Skeletal muscle tissue (tissue), 4 donors: ENCODE data around the gene IL17RE. TPM values are rescaled to one million over a fixed set of nuclear protein-coding genes. Genes with fewer than 3 reads are reported as not detected.
A peak's percentile ranks its signal among the peaks of the same experiment; 100 is the strongest.

Experiments
- H3K27ac ChIP-seq: one replicate; pipeline ENCODE4 v1.7.0; 2013; ENCODE audit warnings: mild to moderate bottlenecking, low read depth, low read length, inconsistent platforms
- H3K27me3 ChIP-seq, 3 donors: one replicate each; pipeline ENCODE4 v1.7.0; 2013; ENCODE audit warnings: low read length in 3 of 3; ENCODE audit not compliant: control insufficient read depth in 3 of 3, insufficient read depth in 3 of 3
- H3K36me3 ChIP-seq, 3 donors: one replicate each; pipeline ENCODE4 v1.7.0; 2013; ENCODE audit warnings: low read length in 3 of 3; ENCODE audit not compliant: control insufficient read depth in 3 of 3, insufficient read depth in 3 of 3
- H3K4me1 ChIP-seq, 3 donors: one replicate each; pipeline ENCODE4 v1.7.0; 2013; ENCODE audit warnings: low read length in 3 of 3, mild to moderate bottlenecking in 3 of 3; ENCODE audit not compliant: control insufficient read depth in 3 of 3, insufficient read depth in 3 of 3
- H3K4me3 ChIP-seq, 3 donors: one replicate each; pipeline ENCODE4 v1.7.0; 2013; ENCODE audit warnings: low read length in 3 of 3
- H3K9ac ChIP-seq, 3 donors: one replicate each; pipeline ENCODE4 v1.7.0; 2013; ENCODE audit warnings: low read length in 3 of 3, mild to moderate bottlenecking in 3 of 3, moderate library complexity in 2 of 3, low read depth in 1 of 3
- H3K9me3 ChIP-seq, 3 donors: one replicate each; pipeline ENCODE4 v1.7.0; 2013; ENCODE audit warnings: low read length in 3 of 3; ENCODE audit not compliant: control insufficient read depth in 3 of 3
- total RNA-seq: library from RNA; depleted of rRNA; stranded (reverse); fragments of >200 nt; gene quantifications from one replicate; pipeline ENCODE4 v1.2.3, GENCODE V29; 2014
- donor health status: Osteomylitis.

The IL17RE gene
- total RNA-seq, 1 donor from 2014 or later: not detected

DNA sequence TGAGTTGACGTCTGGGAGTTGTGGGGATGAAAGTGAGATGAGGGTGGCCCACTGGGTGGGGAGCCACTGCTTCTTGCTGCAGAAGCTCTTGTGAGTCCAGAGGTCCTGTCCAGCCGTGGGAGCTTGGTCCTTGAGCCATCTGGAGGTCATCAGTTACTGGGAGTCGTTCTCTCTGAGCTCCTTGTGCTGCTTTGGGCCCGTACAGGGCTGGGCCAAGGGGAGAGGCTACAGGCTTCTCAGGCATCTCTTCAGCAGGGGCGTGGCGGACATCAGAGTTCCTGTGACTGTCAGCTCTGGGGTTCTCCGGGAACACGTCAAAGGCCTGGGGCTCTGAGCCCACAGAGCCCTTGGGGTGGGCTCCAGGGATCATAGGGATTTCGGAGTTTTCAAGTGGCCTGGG is 47.0 kb downstream of the IL17RE start:
- H3K9ac ChIP-seq: no peak overlapping the region
- no peak overlapping the region for H3K27ac ChIP-seq
- no peaks in the 10 kb centered on the region for H3K27me3 ChIP-seq
- peaks cover 11 to 34% (median 21%) of the 10 kb centered on the region in 3 donors for H3K4me1 ChIP-seq
- peaks cover 5 to 10% (median 8%) of the 10 kb centered on the region in 3 donors for H3K36me3 ChIP-seq
- H3K4me3 ChIP-seq: no peak overlapping the region
- H3K9me3 ChIP-seq: no peaks in the 10 kb centered on the region

GRCh38 chr3:9951126-9951525 is 48.5 kb downstream of the IL17RE start:
- Histone ChIP-seq H3K9ac (no peak overlapping the region), H3K4me1 (peaks cover 15 to 44% (median 33%) of the 10 kb centered on the region in 3 donors), H3K4me3 (no peak overlapping the region), H3K9me3 (no peaks in the 10 kb centered on the region), H3K27ac (no peak overlapping the region), H3K36me3 (peaks cover 5 to 8% (median 6%) of the 10 kb centered on the region in 3 donors), H3K27me3 (no peaks in the 10 kb centered on the region)

GRCh38 chr3:9951598-9951961 is 48.9 kb downstream of the IL17RE start:
- Histone ChIP-seq H3K27me3 (no peaks in the 10 kb centered on the region), H3K9me3 (no peaks in the 10 kb centered on the region), H3K4me1 (peaks cover 15 to 42% (median 35%) of the 10 kb centered on the region in 3 donors), H3K36me3 (peaks cover 5 to 8% (median 6%) of the 10 kb centered on the region in 3 donors), H3K27ac (no peak overlapping the region), H3K9ac (peak overlapping the region in 2 of 3 donors; percentile 50), H3K4me3 (peak overlapping the region; percentile 38 to 70 (median 65))

DNA sequence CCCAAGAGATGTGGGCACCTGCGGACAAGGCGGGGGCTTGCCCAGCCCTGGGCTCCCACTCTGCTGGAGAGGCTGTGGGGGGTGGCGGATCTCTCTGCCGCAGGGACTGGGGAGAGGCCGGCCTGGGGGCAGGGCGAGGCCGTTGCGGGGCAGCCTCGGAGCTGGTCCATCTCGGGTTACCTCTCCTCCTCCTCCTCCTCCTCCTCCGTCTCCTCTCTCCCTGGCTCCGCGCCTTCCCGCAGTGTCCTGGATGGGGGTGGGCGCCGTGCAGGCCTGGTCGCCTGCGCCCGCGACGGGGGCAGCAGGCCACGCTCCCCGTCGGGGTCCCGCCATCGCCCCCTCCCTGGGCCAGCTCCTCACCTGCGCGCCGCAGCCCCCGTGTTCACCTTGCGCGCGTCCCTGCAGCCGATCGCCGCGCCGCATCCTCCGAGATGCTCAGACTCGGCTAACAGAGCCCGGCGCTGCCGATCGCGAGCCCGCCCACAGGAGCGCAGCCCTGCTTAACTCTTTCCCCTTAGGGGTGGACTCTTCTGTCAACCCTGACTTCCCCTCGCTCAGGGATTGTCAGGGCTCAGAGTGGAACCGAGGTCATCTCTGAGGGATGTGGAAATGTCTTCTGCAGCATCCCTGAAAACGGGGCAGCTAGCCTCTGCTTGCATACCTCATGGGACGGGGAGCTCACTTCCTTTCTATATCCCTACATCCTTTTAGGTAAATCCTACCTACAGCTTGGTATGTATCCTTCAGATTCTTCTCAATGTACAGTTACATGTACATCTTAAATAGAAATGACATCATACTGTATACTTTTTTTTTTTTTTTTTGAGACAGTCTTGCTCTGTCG is 49.5 kb downstream of the IL17RE start, which contains the start of gene PRRT3:
TSS of gene PRRT3 (minus strand) at position 447 of the 844 bp plus-strand sequence. CDS start 2,293 bp downstream, outside the sequence.
- Histone ChIP-seq H3K9me3 (no peaks in the 10 kb centered on the region), H3K9ac (peak within 1 kb of the TSS; percentile 2 to 50 (median 50)), H3K27ac (no peak within 1 kb of the TSS), H3K4me1 (peaks cover 13 to 36% (median 31%) of the 10 kb centered on the region in 3 donors), H3K4me3 (peak within 1 kb of the TSS; percentile 38 to 70 (median 65)), H3K36me3 (peaks cover 5 to 8% (median 6%) of the 10 kb centered on the region in 3 donors), H3K27me3 (no peaks in the 10 kb centered on the region)

GRCh38 chr3:9955067-9955502 is 52.4 kb downstream of the IL17RE start:
- Histone ChIP-seq H3K27ac (no peak overlapping the region), H3K36me3 (peaks cover 0 to 7% (median 7%) of the 10 kb centered on the region in 3 donors), H3K4me3 (no peak overlapping the region), H3K27me3 (no peaks in the 10 kb centered on the region), H3K9me3 (no peaks in the 10 kb centered on the region), H3K4me1 (peaks cover 13 to 28% (median 25%) of the 10 kb centered on the region in 3 donors), H3K9ac (no peak overlapping the region)

GRCh38 chr3:9955611-9956352 is 53.1 kb downstream of the IL17RE start:
- peak overlapping the region; percentile 58 for H3K27ac ChIP-seq

DNA sequence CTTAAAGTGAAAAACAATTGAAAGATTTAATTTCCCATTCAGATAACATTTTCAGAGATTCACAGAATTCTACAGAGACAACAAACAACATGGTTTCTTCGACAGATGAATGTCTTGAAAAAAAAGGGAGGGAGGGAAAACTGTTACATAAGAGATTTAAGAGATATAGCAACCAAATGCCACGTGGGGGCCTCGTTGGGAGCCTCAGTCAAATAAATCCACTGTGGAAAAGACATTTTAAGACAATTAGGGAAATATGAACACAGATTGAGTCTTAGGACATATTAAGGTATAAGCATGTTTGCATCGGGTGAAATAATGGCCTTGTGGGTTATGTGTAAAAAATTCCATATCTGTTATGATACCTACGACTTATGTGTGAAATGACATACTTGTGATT is 54.6 kb downstream of the IL17RE start:
- Histone ChIP-seq H3K9ac (no peak overlapping the region), H3K9me3 (no peaks in the 10 kb centered on the region), H3K4me3 (no peak overlapping the region), H3K27me3 (no peaks in the 10 kb centered on the region), H3K36me3 (peaks cover 5 to 22% (median 13%) of the 10 kb centered on the region in 3 donors), H3K4me1 (peaks cover 6 to 20% (median 19%) of the 10 kb centered on the region in 3 donors), H3K27ac (no peak overlapping the region)

More at GRCh38 chr3:9955611-9956352, 53.1 kb downstream of the IL17RE start:
- Histone ChIP-seq H3K4me3 (no peak overlapping the region), H3K9me3 (no peaks in the 10 kb centered on the region), H3K4me1 (peaks cover 13 to 28% (median 25%) of the 10 kb centered on the region in 3 donors), H3K9ac (no peak overlapping the region), H3K36me3 (peaks cover 0 to 12% (median 5%) of the 10 kb centered on the region in 3 donors), H3K27me3 (no peaks in the 10 kb centered on the region)

DNA sequence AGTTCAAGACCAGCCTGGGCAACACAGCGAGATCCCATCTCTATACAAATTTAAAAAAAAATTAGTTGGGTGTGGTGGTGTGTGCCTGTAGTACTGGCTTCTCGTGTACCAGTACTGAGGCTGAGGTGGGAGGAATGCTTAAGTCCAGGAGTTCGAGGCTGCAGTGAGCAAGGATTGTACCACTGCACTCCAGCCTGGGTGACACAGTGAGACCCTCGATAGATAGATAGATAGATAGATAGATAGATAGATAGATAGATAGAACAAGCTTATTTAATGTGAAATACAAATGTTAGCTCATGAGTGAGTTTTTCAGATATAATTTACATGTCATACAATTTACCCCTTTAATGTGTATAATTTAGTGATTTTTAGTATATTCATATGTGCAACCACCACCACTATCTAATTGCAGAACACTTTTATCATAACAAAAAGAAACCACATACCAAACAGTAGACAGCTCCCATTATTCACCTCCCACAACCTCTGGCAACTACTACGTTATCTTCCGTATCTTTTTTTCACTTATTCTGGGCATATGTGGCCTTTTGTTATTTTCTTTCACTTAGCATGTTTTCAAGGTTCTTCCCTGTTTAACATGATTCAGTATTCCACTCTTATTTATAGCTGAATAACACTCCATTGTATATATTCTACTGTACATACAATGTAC is 62.7 kb downstream of the IL17RE start:
- no peaks in the 10 kb centered on the region for H3K27me3 ChIP-seq
- peaks cover 36 to 72% (median 69%) of the 10 kb centered on the region in 3 donors for H3K36me3 ChIP-seq
- no peak overlapping the region for H3K27ac ChIP-seq
- H3K9ac ChIP-seq: no peak overlapping the region
- H3K4me1 ChIP-seq: no peaks in the 10 kb centered on the region
- no peaks in the 10 kb centered on the region for H3K9me3 ChIP-seq
- H3K4me3 ChIP-seq: no peak overlapping the region
